NCI-H1105 (cell line): ENCODE data around the gene KIF4B.
"Not testable (repeated sequence)": the region's sequence is repeated elsewhere in the genome, so short reads cannot be mapped to it uniquely, and the experiment has no call there.

Source experiments
- DNase-seq: peaks from one replicate; lab custom pipeline; 2025; lab: John Stamatoyannopoulos, UW

The KIF4B gene

DNA sequence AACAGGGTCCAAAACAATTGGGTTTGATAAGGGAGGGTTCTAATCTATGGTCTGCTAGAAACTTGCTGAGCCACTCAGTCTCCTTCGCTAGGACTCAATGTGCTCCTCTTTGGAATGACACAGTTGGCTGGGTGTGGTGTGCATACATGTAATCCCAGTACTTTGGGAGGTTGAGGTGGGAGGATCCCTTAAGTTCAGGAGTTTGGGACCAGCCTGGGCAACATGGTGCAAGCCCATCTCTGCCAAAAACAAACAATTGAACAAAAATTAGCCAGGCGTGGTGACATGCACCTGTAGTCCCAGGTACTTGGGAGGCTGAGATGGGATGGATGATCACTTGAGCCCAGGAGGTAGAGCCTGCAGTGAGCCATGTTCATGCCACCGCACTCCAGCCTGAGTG is 2.7 kb upstream of the KIF4B start:
- no peak for DNase-seq

DNA sequence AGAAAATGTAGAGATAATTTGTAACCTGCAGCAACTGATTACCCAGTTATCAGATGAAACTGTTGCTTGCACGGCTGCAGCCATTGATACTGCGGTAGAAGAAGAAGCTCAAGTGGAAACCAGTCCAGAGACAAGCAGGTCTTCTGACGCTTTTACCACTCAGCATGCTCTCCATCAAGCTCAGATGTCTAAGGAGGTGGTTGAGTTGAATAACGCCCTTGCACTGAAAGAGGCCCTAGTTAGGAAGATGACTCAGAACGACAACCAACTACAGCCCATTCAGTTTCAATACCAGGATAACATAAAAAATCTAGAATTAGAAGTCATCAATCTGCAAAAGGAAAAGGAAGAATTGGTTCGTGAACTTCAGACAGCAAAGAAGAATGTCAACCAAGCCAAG is 1.7 kb downstream of the KIF4B start:
- no peak for DNase-seq

GRCh38 chr5:155017610-155018009 is 4.1 kb downstream of the KIF4B start:
- no peak for DNase-seq

- DNase-seq = no peak
Observed at GRCh38 chr5:155019601-155020226, 6.2 kb downstream of the KIF4B start.

- no peak for DNase-seq
Observed at GRCh38 chr5:155021842-155022241, 8.3 kb downstream of the KIF4B start.

DNA sequence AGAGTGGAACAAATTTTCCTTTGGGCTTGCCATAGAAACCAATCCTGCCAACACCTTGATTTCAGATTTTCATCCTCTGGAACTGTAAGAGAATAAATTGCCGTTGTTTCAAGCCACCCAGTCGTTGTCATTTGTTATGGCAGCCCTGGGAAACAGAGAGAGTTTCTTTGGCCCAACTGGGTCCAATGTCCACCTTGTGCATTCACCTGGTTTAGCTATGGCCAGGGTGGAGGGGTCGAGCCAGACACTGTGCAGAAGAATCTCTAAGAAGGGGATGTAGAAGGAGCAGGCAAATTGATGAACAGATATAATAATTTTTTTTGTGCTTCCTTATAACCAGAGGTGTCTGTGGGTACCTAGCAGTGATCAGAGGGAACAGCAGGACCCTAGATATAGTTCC is 9.8 kb downstream of the KIF4B start:
- no peak for DNase-seq

DNA sequence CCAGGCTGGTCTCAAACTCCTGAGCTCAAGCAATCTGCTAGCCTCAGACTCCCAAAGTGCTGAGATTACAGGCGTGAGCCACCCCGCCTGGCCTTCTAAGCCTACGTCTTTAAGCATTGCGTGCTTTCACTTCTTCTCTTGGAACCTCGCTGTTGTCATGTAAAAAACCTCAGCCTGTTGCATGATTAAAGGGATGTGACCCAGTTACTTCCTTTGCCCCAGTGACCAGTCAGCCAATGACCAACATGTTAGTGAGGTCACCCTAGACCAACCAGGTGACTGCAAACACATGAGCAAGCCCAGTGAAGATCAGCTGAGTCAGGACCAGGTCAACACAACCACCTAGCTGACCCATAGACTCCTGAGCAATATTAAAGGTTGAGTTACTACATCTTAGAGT is 10.5 kb downstream of the KIF4B start:
- no peak for DNase-seq

DNA sequence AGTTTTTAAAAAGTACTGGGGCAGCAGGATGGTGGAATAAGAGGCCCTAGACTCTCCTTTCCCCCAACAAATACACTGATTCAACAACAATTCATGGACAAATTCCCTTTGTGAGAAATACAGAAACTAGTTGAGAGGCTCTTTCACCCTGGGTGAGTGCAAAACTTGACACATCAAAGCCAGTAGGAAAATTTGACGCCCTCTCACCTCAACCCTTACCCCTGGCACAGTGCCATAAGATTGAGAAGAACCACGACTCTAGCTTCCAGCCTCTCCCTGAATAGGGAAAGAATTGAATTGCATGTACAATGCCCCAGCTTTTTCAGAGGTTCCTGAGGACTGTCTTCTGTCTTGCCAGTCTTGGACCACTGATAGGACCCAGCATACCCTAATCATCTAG is 12.3 kb downstream of the KIF4B start:
- no peak for DNase-seq

GRCh38 chr5:155027993-155028629 is 14.6 kb downstream of the KIF4B start:
- no peak for DNase-seq

DNA sequence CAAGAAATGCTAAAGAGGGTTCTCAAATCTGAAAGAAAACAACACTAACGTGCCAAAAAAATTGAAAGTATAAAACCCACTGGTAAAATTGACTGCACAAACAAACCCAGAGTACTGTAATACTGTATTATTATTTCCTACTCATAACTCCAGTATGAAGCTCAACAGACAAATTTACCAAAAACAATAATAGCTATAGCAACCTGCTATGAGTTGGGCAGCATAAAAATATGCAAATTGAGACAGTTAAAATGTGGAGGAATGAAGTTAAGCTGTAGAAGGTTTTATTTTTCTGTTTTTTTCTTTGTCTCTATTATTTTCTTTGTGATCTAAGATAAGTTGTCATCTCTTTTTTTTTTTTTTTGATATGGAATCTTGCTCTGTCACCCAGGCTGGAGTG is 15.7 kb downstream of the KIF4B start:
- DNase-seq = no peak

- DNase-seq = not testable (repeated sequence)
Observed at GRCh38 chr5:155034145-155034744, 20.7 kb downstream of the KIF4B start.

- not testable (repeated sequence) for DNase-seq
Observed at GRCh38 chr5:155035087-155035486, 21.5 kb downstream of the KIF4B start.

DNA sequence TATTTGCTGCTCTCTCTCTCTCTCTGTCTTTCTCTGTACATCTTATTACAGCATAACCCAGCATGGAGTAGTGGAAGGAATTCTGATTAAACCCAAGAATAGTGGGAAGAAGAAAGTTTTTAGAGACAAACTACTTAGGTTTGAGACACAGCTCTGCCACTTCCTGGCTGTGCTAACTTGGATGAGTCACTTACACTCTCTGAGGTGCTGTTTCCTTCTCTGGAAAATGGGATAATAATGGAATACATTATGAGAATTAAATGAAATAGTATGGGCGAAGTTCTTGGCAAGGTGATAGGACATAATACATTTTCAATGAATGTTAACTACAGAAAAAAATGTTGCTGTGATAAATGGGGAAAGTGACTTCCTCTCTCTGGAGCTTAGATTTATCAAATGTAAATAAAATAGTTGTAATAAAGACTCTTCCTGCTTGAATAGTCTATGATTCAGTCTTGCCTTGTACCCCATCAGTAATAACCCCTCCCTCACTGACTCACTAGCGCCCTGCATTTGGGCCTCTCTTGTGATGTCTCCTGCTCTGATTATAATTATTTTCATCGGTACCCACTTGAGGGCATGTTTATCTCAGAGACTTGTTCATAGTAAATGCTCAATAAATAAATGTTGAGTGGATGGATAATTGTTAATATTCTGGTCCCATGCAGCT is 27.6 kb downstream of the KIF4B start:
- no peak for DNase-seq

DNA sequence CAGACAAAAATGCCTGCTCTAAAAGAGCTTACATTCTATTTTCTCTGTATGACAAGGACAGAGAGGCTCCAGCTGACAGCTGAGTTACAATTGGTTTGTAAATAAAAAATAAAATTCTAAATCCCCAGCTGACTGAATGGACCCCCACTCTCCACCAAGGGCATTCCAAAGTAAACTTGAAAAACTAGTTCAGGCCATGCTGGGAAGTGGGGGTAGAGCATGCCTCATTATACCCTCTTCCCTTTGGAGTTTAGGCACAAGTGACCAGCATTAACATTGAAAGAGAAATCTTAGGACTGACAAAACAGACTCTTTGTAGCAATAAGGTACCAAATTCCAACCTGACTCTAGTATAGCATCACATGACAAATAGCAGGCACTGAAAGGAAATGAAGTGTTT is 31.0 kb downstream of the KIF4B start:
- no peak for DNase-seq

DNA sequence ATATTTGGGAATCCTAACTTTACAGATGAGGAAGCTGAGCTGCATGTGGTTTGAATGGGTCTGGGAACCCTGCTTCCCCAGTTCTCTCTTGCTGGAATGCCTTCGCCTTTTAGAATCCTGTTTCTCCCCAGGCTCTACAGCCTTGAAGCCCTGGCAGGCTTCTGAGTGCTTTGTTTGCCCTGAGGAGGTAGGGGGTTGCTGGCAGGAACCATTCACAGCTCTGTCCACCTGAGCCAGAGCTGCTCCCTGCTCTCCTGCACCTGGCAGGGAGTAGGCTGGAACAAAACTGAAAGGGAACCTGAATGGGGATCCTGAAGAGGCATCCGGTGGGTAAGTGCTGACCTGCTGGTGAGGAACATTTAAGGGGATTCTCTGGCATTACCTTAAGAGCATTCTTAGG is 33.0 kb downstream of the KIF4B start:
- no peak for DNase-seq

- DNase-seq = no peak
Observed at GRCh38 chr5:155047818-155048217, 34.3 kb downstream of the KIF4B start.

GRCh38 chr5:155049569-155050383 is 36.2 kb downstream of the KIF4B start:
- no peak for DNase-seq

- DNase-seq = no peak
Observed at GRCh38 chr5:155050384-155051019, 36.9 kb downstream of the KIF4B start.

GRCh38 chr5:155052532-155052931 is 39.0 kb downstream of the KIF4B start:
- DNase-seq = no peak

GRCh38 chr5:155053501-155053900 is 39.9 kb downstream of the KIF4B start:
- no peak for DNase-seq

- DNase-seq = no peak
Observed at GRCh38 chr5:155056644-155057269, 43.2 kb downstream of the KIF4B start.
